HAP-1 (cell line): ENCODE measurements around the gene ACBD4.

ENCODE experiments used
- DNase-seq, 2 experiments: peaks; one replicate each; pipeline ENCODE4 v3.0.0-alpha.2; 2016 to 2020; ENCODE audit warnings: low spot score in 2 of 2
- H3K27me3 ChIP-seq: fragments of 250-450 bp; sonication (Bioruptor Pico); 2 replicates; pipeline ENCODE4 v1.5.1; 2020; ENCODE audit warnings: low read depth, mild to moderate bottlenecking, moderate library complexity
- H3K36me3 ChIP-seq: fragments of 250-450 bp; sonication (Bioruptor Pico); replicated peaks from 2 replicates; pipeline ENCODE4 v1.5.1; 2020; ENCODE audit warnings: mild to moderate bottlenecking
- H3K4me1 ChIP-seq: fragments of 250-450 bp; sonication (Bioruptor Pico); 2 replicates; pipeline ENCODE4 v1.5.1; 2020; ENCODE audit warnings: mild to moderate bottlenecking
- H3K4me3 ChIP-seq: fragments of 250-450 bp; sonication (Bioruptor Pico); 2 replicates; pipeline ENCODE4 v1.5.1; 2020; ENCODE audit warnings: mild to moderate bottlenecking, moderate library complexity
- H3K9me3 ChIP-seq: fragments of 250-450 bp; sonication (Bioruptor Pico); 2 replicates; pipeline ENCODE4 v1.5.1; 2020; ENCODE audit warnings: mild to moderate bottlenecking, moderate library complexity
- in situ Hi-C: fragments of 300-500 bp; cut with MboI; formaldehyde crosslinking; loops from 3 replicates; pipeline ENCODE4 v1.14.3; 2020; ENCODE audit warnings: low sequenced_read_pairs, inconsistent platforms, mixed read lengths

Gene ACBD4

GRCh38 chr17:45098081-45098868 lies 37.2 kb upstream of the ACBD4 start:
- Histone ChIP-seq H3K36me3 (peaks cover 88% of the 10 kb centered on the region), H3K4me1 (no peaks in the 10 kb centered on the region), H3K27me3 (no peaks in the 10 kb centered on the region), H3K9me3 (no peaks in the 10 kb centered on the region), H3K4me3 (no peak overlapping the region)
- in situ Hi-C loops, result no loop called here
- no peak for DNase-seq

GRCh38 chr17:45098869-45099616 lies 36.4 kb upstream of the ACBD4 start:
- DNase-seq, result peak; percentile 67 to 92
- Histone ChIP-seq H3K4me3 (no peak overlapping the region), H3K27me3 (no peaks in the 10 kb centered on the region), H3K9me3 (no peaks in the 10 kb centered on the region), H3K4me1 (no peaks in the 10 kb centered on the region), H3K36me3 (peaks cover 88% of the 10 kb centered on the region)
- in situ Hi-C loops, result no loop called here

- no peaks in the 10 kb centered on the region for H3K27me3 ChIP-seq
- DNase-seq, result no peak
- no peaks in the 10 kb centered on the region for H3K4me1 ChIP-seq
- no peak overlapping the region for H3K4me3 ChIP-seq
- peaks cover 86% of the 10 kb centered on the region for H3K36me3 ChIP-seq
- in situ Hi-C loops, result no loop called here
- H3K9me3 ChIP-seq, result no peaks in the 10 kb centered on the region
Observed at GRCh38 chr17:45101546-45101882, 34.0 kb upstream of the ACBD4 start.

DNA sequence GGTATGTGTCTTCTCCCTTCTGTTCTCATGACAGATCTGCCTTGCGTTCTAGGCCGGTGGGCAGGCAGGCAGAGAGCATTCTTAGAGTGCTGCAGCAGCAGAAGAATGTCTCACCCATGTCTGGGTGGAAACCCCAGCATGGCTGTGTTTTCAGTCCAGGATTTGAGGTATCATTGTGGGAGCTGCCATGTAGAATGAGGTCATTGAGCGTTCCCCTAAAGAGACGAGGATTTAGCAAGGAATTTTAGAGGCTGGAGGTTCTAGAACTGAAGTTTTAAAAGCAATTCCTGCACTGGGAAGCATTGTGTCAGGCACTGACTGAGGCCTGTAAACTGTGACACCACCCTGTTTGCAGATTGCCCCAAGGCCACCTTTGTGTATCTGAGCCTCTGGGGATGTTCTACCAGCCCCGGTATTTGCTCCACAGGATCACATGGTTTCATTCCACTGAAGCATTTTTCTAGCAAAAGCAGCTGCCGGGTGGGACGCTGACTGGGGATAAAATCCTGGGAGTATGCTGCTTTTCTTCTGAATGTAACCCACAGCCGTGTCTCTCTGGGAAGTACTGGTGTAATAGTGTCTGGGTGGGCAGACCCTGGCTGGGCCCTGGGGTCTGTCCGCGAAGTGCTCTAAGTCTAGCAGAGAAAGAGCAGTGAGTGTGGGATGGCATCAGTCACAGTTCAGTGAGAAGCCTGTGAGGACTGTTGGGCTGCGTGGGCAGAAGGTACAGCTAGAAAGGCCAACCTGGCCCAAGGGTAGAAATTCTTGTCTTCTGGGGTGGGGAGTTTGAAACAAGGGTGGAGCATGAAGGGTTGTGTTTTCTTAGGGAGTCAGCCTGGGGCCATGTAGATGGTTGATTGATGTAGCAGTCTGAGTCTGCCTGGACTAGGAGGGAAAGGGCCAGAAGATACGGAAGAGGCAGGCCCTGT lies 33.3 kb upstream of the ACBD4 start:
- no peaks in the 10 kb centered on the region for H3K4me1 ChIP-seq
- no peak overlapping the region for H3K4me3 ChIP-seq
- no peaks in the 10 kb centered on the region for H3K27me3 ChIP-seq
- no peaks in the 10 kb centered on the region for H3K9me3 ChIP-seq
- DNase-seq, result no peak
- peaks cover 86% of the 10 kb centered on the region for H3K36me3 ChIP-seq
- in situ Hi-C loops, result no loop called here

- no peaks in the 10 kb centered on the region for H3K9me3 ChIP-seq
- no peak overlapping the region for H3K4me3 ChIP-seq
- H3K4me1 ChIP-seq, result no peaks in the 10 kb centered on the region
- peaks cover 86% of the 10 kb centered on the region for H3K36me3 ChIP-seq
- no peaks in the 10 kb centered on the region for H3K27me3 ChIP-seq
- no peak for DNase-seq
- in situ Hi-C loops, result no loop called here
Observed at GRCh38 chr17:45102856-45103255, 32.6 kb upstream of the ACBD4 start.

- H3K36me3 ChIP-seq, result peaks cover 86% of the 10 kb centered on the region
- in situ Hi-C loops, result no loop called here
- no peak for DNase-seq
- no peaks in the 10 kb centered on the region for H3K9me3 ChIP-seq
- no peaks in the 10 kb centered on the region for H3K27me3 ChIP-seq
- H3K4me1 ChIP-seq, result no peaks in the 10 kb centered on the region
- no peak overlapping the region for H3K4me3 ChIP-seq
Observed at GRCh38 chr17:45103269-45103795, 32.2 kb upstream of the ACBD4 start.

DNA sequence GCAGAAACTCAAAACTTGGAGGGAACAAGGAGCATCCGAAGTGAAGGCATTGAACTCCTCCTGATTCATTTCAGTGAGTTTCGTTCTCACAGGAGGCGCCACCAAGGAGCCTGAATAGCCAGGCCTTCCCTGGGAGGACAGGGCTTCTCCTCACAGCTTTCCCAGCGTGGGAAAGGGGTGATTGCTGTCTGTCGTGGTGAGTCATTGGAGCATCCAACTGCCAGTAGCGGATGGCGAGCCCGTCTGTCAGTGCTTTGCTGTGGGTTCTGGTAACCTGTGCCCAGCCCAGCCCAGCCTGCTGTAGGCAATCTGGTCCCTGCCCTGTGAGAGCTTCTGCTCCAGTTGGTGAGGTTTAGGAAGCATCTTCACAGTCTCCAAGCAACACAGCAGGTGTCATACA lies 31.5 kb upstream of the ACBD4 start:
- Histone ChIP-seq H3K4me1 (no peaks in the 10 kb centered on the region), H3K36me3 (peaks cover 86% of the 10 kb centered on the region), H3K27me3 (no peaks in the 10 kb centered on the region), H3K9me3 (no peaks in the 10 kb centered on the region), H3K4me3 (no peak overlapping the region)
- in situ Hi-C loops, result no loop called here
- no peak for DNase-seq

DNA sequence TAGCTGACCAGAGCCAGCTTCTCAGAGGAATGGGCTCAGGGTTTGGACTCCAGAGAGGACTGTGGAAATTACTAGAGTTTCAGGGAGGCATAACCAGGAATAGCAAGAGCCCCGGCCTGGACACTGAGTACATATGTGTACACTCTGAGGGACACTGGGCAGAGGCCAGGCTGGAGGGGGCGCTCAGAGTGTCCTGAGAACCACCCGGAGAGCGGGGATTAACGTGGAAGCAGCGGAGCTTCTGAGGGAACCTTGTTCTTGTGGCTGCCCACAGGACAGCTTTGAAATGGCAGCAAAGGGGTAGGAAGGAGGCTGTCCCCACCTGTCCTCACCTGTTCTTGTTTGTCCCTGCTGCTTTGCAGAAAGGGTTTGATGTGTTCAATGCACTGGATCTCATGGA lies 31.0 kb upstream of the ACBD4 start:
- DNase-seq, result no peak
- H3K4me3 ChIP-seq, result no peak overlapping the region
- H3K36me3 ChIP-seq, result peaks cover 81% of the 10 kb centered on the region
- no peaks in the 10 kb centered on the region for H3K27me3 ChIP-seq
- H3K9me3 ChIP-seq, result no peaks in the 10 kb centered on the region
- in situ Hi-C loops, result no loop called here
- H3K4me1 ChIP-seq, result no peaks in the 10 kb centered on the region

GRCh38 chr17:45104907-45105624 lies 30.4 kb upstream of the ACBD4 start:
- in situ Hi-C loops, result no loop called here
- Histone ChIP-seq H3K36me3 (peaks cover 76% of the 10 kb centered on the region), H3K4me1 (no peaks in the 10 kb centered on the region), H3K4me3 (no peak overlapping the region), H3K27me3 (no peaks in the 10 kb centered on the region), H3K9me3 (no peaks in the 10 kb centered on the region)
- DNase-seq, result no peak

DNA sequence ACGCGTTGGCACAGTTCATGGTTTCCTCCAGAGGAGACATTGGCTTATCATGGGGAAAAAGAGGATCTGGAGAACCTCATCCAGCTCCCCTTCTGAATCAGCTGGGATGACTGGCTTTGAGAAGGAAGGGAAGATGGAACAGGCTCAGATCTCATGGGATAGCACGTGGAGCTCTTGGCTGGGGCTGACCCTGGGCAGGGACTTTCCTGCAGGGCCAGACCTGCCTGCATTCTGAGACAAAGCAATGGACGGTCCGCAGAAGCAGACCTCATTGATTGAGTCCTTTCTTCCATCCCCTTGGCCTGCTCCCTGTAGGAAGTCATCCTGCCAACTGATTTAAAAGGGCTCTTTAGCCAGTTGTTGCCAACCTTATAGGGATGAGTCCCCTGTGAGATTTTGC lies 29.4 kb upstream of the ACBD4 start:
- Histone ChIP-seq H3K4me1 (no peaks in the 10 kb centered on the region), H3K4me3 (no peak overlapping the region), H3K27me3 (no peaks in the 10 kb centered on the region), H3K9me3 (no peaks in the 10 kb centered on the region), H3K36me3 (peaks cover 71% of the 10 kb centered on the region)
- in situ Hi-C loops, result no loop called here
- no peak for DNase-seq

DNA sequence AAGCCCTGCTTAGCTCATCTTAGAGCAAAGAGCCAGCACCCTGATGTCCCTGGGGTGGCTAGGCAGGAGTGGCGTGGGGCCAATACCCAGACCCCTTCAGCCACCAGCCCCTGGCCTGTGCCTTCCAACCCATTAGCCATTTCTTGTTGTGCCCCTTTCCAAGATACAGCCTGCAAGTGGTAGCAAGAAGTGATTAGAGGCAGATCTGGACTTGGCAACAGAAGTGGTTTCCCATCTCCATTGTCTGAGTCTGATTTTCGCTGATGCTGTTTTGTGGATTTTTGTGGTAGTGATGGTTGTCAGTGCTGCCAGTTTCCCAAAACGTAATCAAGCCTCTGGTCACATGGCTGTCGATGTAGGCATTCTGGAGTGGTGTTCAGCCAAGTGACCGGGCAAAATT lies 28.9 kb upstream of the ACBD4 start:
- Histone ChIP-seq H3K36me3 (peaks cover 70% of the 10 kb centered on the region), H3K9me3 (no peaks in the 10 kb centered on the region), H3K4me1 (no peaks in the 10 kb centered on the region), H3K27me3 (no peaks in the 10 kb centered on the region), H3K4me3 (no peak overlapping the region)
- in situ Hi-C loops, result no loop called here
- DNase-seq, result no peak

GRCh38 chr17:45107293-45108010 lies 28.0 kb upstream of the ACBD4 start:
- Histone ChIP-seq H3K27me3 (no peaks in the 10 kb centered on the region), H3K36me3 (peaks cover 64% of the 10 kb centered on the region), H3K9me3 (no peaks in the 10 kb centered on the region), H3K4me3 (no peak overlapping the region), H3K4me1 (no peaks in the 10 kb centered on the region)
- DNase-seq, result no peak
- in situ Hi-C loops, result no loop called here

GRCh38 chr17:45108051-45108450 lies 27.4 kb upstream of the ACBD4 start:
- H3K36me3 ChIP-seq, result peaks cover 58% of the 10 kb centered on the region
- H3K4me3 ChIP-seq, result no peak overlapping the region
- H3K9me3 ChIP-seq, result no peaks in the 10 kb centered on the region
- DNase-seq, result no peak
- no peaks in the 10 kb centered on the region for H3K27me3 ChIP-seq
- no peaks in the 10 kb centered on the region for H3K4me1 ChIP-seq
- in situ Hi-C loops, result no loop called here
